ENCODE data around the gene NDST1.

NDST1 gene

DNA sequence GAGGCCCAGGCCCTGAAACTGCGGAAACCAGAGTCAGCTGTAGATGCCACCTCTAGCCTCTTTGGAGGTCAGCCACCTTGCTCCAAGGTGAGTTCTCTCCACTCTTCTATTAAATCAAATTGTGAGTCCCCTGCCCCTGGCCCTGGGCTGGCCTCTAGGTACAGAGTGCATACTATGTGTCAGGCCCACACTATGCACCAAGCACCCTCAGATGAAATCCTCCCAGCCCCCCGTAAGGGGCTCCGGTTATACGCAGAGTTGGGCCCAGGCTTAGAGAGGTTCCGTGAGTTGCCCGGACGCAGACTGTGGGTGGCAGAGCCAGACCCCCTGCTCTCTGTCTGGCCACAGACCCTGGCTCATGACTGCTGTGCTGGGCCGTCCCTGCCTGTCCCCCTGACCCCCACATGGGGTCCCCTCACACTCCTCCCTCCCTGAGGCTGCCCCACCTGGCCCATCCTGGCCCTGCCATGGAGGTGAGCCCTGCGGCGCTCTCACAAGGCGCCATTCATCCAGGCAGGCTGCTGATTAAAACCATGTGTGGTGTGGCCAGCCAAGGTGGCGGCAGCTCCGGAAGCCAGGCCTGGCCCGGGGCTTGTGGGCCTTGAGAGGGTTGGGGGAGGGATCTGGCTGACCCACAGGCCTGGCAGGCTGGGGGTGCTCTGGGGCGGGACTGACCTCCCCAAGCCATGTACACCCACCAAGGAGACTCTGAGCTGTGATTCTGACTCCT lies 67.1 kb downstream of the NDST1 start:
- DNase-seq: no peak

DNA sequence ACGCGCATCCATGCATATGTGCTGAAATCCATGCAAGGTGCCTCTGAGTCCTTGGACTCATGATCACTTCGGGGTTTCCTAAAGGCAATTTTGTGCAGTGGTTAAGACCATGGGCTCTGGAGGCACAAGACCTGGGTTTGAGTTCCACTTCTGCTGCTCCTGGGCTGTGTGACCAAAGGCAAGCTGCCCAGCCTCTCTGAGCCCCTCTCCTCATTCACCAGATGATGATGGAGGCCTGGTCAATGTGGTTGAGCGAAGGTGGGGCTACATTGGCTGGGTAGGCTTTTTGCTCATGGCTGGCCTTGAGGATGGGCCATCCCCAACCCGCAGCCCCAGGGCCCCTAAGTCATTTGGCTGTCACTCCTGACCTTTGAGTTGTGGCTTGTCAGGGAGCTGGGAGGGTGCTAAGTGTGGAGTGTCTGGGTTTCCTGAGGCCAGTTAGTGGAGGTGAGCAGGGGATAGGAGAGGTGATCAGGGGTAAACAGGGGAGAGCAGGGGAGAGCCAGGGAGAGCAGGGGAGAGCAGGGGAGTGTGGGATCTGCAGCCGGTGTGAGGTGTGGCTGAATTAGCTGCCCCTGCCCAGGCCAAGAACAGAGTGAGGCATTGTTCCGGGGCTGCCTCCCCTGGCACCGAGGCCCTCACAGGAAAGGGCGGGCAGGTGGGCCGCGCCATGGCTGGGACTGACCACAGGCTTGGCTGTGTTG lies 68.0 kb downstream of the NDST1 start:
- no peak for DNase-seq

DNA sequence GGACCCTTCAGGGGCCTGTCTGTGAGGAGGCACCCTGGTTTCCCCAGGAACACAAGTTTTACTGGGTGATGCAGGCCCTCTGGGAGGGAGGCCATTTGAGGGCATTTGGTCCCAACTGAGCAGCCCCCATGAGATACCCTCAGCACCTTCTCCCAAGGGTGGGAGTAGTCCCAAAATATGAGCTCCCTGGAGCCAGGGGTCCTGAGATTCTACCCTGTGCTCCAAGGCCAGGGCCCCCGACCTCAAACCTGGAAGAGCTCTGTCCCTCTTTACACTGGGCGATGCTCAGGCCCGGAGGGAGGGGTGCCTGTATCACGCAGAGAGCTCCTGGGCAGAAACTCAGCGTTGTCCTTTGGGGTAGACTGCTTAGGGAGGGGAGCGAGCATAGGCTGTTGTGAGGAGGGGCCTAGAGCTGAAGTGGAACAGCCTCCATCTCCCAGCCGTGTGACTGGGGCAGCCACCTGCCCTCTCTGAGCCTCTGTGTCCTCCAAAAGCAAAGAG lies 68.6 kb downstream of the NDST1 start:
- DNase-seq: no peak

DNA sequence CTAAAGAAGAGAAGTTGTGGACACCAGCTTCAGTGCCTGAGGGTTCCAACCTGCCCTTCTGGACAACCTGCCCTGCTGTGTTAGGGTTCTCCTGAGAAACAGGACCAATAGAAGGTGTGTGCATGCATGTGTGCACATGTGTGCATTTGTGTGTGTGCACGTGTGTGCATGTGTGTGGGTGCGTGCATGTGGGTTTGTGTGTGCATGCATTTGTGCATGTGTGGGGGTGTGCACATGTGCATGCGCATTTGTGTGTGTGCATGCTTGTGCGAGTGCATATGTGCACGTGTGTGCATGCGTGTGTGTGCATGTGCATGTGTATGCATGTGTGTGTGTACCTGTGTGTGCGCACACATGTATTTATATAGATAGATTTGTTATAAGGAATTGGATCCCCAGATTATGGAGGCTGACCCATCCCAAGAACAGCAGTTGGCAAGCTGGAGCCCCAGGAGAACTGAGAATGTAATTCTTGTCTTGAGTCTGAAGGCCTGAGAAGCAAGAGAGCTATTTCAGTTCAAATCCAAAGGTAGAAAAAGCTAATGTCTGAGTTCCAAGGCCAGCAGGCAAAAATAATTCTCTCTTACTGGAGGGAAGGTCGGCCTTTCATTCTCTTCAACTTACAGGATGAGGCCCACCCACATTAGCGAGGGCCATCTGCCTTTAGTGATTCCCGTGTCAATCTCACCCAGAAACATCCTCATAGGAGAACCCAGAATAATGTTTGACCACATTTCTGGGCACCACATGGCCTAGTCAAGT lies 69.6 kb downstream of the NDST1 start:
- DNase-seq: no peak

DNA sequence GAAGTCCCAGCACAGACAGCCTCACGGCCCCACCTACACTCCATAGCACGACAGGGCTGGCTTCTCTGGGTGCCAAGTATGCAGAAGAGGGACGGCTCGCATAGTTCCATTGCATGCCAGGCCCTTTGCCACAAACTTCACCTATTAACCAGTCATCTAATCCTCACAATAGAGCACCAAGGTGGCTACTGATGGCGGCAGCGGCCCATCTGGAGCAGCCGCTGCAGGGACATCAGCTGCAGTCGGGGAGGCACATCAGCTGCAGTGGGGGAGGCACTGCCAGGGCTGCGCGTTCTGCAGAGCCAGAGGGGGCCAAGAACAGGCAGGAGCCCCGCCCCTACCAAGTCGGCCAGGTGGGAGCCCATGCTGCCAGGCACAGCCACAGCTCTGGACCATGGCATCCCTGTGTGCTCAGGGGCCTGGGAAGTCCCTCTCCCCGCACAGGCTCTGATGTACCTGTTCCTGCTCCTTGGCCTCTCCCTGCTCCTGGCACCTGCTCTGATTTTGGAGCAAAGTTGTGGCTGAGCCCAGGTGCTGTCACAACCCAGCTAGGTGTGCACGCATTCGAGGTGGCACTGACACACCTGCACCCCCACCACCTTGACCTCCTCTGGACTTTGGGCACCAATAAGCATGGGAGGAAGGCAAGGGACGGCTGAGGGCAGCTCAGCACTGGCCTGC lies 71.0 kb downstream of the NDST1 start:
- DNase-seq: no peak

DNA sequence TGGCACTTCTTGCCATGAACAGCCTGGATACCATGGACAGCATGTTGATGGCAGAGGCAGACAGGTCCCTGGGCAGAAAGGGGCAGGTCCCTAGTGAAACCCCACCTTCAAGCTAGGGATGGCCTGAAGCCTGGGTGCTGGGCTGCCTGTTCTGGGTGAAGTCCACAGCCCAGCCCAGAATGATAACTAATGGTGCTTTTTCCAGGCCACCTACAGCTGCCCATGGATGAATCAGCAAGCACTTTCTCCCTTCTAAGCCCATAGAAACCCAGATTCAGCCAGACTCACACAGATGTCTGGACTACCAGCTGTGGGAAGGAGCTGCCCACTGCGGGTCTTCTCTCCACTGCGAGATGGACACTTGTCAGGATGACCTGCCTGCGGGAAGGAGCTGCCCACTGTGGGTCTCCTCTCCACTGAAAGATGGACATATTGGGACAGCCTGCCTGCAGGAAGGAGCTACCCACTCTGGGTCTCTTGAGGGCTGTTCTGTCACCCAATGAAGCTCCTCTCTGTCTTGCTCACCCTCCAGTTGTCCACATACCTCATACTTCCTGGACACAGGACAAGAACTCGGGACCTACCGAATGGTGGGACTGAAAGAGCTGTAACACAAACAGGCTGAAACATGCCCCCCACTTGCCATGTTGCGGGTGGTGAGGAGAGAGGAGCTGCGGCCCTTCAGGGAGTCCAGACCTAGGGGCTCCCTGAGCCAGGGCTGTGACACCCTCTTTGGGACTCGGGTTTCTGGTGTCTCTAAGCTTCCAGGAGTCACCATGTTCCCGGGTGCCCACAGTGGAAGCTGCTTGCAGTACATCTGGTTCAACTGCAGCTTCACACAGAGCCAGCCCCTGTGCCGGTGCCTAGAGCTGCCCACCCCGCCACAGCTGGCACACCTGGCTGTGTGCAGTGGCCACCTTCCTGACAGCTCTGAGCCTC lies 71.8 kb downstream of the NDST1 start:
- DNase-seq: no peak

DNA sequence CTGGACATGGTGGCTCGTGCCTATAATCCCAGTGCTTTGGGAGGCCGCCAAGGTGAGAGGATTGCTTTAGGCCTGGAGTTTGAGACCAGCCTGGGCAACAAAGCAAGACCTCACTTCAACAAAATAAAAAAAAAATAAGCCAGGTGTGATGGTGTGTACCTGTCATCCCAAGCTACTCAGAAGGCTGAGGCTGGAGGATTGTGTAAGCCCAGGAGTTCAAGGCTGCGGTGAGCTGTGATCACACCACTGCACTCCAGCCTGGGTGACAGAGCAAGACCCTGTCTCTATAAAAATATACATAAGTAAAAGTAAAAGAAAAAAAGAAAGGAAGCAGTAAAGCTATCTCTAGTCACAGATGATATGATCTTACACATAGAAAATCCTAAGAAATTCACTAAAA lies 73.0 kb downstream of the NDST1 start:
- no peak for DNase-seq

DNA sequence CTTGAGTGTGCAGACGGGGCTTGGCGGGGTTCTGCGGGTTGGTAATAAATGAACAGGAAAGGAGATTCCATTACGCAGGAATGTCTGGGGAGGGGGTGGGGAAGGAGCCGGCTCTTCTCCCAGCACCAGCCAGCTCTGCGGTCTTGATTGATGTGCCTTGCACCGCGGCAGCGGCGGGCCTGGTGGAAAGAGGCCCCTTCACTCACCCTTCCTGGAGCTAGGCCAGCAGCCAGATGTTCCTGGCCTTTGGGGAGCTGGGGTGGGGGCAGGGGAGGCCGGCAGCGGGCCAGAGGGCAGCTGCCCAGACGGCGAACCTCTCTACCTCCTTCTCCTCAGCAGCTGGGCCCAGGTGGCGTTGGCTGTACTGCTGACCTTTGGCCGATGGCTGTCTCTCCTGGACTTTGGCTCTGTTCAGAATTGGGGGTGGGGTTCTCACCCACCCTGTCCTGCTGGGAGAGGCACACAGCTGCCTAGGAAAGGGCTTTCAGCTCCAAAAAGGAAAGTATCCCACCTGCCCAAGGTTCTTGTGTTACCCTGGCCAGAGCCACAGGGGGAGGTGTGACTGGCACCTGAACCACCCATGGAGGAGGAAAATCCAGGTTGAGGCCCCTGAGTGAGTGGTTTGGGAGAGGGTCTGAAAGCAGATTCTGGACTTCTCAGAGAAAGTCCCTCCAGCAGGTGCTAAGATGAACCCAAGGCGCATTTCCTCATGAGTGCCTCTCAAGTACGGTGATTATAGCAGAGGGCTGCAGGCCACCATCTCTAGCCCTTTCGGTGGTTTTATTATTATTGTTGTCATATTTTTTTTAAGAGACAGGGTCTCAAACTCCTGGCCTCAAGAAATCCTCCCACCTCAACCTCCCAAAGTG lies 74.5 kb downstream of the NDST1 start:
- no peak for DNase-seq

DNA sequence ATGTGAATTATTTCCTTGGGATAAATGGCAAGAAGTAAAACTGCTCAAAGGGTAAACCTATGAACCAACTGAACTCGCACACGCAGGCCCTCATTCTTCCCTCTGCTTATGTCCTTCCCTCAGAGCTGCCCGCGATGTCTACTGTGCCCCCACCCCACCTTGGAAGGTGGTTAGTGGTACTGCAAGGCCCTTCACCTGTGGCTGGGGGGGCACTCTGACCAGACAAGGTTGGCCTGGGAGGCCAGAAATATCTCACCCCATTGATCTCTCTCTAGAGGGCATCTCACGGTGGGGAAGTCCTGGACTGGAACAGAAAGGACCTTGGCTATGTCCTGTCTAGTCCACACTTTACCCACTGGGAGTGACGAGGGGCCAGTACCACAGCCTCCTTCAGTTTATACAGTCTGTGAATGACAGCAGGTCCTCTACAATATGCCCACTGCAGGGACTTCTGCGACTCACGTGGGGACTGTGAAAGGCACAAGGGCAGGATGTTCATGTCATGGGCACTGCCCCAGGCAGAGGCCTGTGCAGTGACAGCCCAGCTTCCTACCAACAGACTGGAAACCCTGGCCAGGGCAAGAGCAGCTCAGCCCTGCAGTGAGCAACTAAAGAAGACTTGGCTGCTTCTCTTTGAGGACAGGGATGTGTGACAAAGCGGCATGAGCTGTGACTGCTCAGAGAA lies 75.8 kb downstream of the NDST1 start:
- no peak for DNase-seq

DNA sequence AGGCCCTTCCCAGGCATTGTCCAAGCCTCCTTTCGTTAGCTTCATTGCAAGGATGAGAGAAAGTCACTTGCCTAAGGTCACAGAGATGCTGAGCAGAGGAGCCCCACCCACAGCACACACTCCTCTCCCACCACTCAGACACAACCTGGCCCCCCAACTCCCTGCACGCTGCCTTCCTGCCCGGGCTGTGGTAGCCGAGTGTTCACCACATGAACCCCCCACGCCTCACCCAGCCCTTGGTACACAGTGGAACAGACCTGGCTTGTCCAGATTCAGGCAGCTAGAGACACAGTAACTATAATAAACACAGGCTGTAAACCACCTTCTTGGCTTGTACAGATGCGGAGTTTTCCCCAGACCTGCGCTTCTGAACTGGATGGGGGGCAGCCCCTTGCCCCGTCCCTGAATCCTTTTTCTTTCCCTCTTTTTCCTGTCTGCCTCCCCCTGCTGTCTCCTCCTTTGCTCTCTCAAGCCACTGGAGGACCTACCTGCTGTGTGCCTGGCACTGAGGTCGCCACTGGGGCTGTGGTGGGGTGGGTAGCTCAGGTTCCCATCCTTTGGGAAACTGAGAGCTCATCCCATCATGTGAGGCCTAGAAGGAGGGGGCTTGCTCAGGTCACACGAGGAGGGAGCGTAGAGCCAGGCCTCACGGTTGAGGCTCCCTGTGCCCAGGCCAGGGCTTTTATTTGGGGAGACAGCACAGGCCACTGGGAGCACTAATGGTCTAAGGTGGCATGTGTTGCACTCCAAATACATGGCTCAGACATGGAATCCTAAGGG lies 76.8 kb downstream of the NDST1 start:
- DNase-seq: no peak

DNA sequence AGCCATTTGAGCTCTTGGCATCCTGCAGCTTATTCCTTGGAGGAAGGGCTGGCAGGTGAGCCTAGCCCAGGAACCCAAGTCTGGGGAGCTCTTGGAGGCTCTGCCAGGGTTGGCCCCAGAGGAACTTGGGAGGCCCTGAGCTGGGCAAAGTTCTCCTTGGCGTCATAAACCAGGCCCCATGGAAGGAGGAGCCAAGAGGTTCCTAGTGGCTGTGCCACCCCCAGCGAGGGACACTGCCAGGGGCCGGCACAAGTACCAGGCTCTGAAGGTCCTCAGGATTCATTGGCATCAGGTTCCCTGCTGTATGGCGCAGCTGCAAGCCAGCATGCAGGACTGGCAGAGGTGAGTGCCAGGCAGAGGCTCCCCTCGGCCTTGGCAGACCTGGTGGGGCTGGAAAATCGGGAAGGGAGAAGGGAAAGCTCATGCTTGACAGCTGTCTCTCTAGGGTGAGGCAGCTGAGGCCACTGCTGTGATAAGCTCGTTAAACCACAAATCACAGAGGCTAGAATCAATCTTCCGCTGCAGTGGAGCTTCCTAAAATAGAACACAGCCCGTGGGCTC lies 77.9 kb downstream of the NDST1 start:
- DNase-seq: peak; percentile 36

DNA sequence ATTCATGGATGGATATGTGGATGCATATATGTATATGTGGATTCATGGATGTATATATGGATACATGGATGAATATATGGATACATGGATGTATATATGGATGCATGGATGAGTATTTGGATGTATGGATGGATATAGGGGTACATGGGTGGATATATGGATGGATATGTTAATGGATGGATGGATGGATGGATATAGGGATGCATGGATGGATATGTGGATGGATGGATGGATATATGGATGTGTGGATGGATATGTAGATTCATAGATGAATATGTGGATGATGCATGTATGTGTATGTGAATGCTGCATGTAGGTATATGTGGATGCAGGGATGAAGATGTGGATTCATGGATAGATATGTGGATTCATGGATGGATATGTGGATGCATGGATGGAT lies 79.1 kb downstream of the NDST1 start:
- DNase-seq: no peak

DNA sequence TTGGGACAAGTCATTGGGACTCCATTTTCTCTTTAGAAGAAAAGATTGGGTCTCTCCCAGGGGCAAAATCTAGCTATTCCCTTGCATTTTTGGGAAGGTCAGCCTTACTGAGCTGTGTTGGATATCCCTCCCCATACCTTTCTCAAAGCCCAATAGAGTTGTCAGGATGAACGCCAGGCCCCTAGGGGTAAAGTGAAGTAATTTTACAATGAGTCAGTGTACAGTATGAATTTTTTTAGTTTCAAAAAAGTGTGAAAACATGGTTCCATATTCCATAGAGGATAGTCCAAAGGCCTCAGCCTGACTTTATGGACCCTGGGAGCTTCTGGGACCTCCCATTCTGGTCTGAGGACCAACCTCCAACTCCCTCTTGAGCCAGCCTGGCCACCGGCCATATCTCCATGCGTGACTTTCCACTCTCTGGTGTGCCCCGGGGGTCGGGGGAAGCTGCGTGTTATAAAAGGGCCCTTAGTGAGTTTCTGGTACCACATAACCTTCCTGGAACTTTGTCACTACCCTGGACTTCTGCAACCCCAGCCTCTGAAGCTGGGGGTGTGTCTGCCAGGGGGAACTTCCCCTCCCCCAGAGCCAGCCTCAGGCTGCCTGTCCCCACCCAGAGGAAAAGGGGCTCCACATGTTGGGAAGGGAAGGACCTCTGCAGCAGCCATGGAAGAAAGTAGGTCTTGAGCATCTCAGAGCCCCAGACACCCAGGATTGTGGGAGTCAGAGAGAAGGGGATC lies 80.1 kb downstream of the NDST1 start:
- no peak for DNase-seq

DNA sequence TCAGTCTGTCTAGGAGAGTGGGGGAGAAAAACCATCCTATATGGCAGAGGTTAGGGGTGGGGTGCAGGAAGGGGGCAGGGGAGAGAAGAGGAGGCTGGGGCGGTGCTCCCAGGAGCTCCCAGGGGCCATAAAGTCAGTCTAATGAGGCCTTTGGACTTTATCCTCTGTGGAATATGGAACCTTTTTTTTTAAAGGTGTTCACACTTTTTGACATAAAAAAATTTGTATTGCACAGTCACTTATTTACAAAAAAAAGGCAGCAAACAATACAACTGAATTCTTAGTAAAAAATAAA lies 80.6 kb downstream of the NDST1 start:
- no peak for DNase-seq

DNA sequence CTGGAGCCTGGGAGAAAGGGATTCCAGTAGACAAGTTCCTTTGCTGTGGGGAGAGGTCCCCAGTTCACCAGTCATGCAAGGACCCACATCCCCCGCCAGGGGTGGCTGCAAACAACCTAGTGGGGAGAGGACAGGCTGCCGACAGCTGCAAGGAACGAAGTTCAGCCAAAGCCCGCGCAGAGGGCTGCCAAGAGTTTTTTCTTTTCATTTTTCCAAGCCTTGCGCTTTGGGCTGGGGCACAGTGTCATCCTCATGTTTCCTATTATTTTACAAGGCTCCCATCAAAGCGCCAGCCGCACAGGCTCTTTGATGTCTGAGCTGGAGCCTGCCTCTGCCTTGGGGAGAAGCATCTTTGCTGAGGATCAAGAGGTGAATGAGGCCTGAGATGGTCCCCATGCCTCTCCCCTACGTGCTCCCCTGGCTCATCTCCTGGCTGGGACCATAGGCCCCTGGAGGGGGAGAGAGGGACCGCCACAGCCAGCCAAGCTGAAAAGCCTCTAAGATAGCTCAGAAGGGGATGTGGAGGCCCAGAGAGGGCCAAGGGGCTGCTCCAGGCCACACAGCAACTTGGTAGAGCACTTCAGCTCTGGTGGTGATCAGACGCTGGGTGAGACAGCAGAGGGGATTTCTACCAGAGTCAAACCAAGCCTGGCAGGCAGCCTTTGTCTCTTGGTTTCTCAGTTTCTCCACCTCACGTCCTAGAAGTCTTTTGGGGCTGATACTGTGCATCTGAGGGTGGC lies 82.1 kb downstream of the NDST1 start:
- DNase-seq: no peak

DNA sequence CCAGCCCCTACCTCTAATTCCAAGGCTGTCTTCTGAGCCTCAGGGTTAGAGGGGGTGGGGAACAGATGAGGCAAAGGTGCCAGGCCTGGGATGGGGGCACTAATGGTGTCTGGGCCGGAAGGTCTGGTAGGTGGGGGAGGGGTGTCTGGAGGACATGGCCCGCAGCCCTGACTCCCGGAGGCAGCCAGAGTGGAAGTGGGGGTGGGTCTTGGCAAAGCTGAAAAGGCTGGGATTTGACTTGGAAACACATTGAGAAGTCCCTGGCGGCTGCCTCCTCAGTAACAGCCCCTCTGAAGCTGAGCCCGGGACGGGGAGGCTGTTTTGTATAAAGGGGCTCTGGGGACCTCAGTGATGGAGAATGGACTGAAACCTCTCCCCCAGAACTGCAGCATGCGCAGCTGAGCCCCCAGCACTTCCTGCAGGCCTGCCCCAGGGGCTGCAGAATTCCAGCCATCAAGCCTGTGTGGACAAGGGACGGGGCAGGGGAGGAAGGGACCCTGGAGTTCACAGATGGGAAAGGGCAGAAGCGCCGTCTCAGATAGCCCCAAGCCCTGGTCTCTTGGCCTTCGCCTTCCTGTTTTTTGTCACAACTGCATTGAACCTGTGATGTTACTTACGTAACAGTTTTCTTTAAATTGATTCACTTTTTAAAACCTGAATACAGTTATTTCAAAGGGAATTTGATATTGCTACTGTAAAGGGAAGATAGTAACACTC lies 83.2 kb downstream of the NDST1 start:
- no peak for DNase-seq

DNA sequence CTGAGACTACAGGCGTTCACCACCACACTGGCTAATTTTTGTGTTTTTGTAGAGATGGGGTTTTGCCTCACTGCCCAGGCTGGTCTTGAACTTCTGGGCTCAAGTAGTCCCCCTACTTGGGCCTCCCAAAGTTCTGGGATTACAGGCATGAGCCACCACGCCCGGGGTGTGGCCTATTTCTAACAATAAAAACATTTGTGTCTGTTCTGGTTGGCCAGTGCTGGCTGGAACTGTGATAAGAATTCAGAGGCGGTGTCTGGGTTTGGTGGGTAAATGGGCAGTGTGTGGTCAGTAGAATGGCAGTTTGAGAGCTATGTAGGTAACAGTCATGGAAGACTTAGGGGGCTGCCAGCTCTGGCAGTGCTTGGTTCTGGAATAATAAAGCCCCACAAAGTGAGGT lies 85.7 kb downstream of the NDST1 start:
- DNase-seq: no peak
